GM23338 (cell line): Measurements from ENCODE around the gene SPATA31C1. TPM values are rescaled to one million over a fixed set of nuclear protein-coding genes. Genes with fewer than 3 reads are reported as not detected.

Experiments
- ATAC-seq: fragments of 200-7000 bp; cut with Tn5 transposase; 3 replicates; pipeline ENCODE4 v1.9.1; 2020
- DNase-seq: peaks from one replicate; pipeline ENCODE4 v3.0.0-alpha.2; 2015; ENCODE audit warnings: low spot score
- H2AFZ ChIP-seq: fragments of 200-600 bp; sonication (generic); 2 replicates; pipeline ENCODE4 v1.8.0; 2016; ENCODE audit warnings: antibody characterized with exemption, mild to moderate bottlenecking, moderate library complexity
- H3F3A ChIP-seq: fragments of 200-600 bp; sonication (generic); replicated peaks from 2 replicates; pipeline ENCODE4 v1.8.0; 2017; ENCODE audit warnings: antibody characterized with exemption, mixed run types, low read depth
- H3K27ac ChIP-seq: fragments of 200-600 bp; sonication (generic); 2 replicates; pipeline ENCODE4 v1.6.1; 2016; ENCODE audit warnings: low read depth
- H3K27me3 ChIP-seq: fragments of 200-600 bp; sonication (generic); 2 replicates; pipeline ENCODE4 v1.8.0; 2016; ENCODE audit warnings: mild to moderate bottlenecking, mixed run types, moderate library complexity; ENCODE audit not compliant: insufficient read depth
- H3K36me3 ChIP-seq: fragments of 200-600 bp; sonication (generic); 2 replicates; pipeline ENCODE4 v1.8.0; 2016; ENCODE audit warnings: mild to moderate bottlenecking; ENCODE audit not compliant: insufficient read depth
- H3K4me1 ChIP-seq: fragments of 200-600 bp; sonication (generic); 2 replicates; pipeline ENCODE4 v1.8.0; 2016; ENCODE audit warnings: mild to moderate bottlenecking, moderate library complexity; ENCODE audit not compliant: insufficient read depth
- H3K4me2 ChIP-seq: fragments of 200-600 bp; sonication (generic); 2 replicates; pipeline ENCODE4 v1.7.1; 2017; ENCODE audit warnings: mixed run types
- H3K4me3 ChIP-seq: fragments of 200-600 bp; sonication (generic); 2 replicates; pipeline ENCODE4 v1.6.1; 2016; ENCODE audit warnings: mixed run types
- H3K79me2 ChIP-seq: fragments of 200-600 bp; sonication (generic); replicated peaks from 2 replicates; pipeline ENCODE4 v1.8.0; 2017; ENCODE audit warnings: mild to moderate bottlenecking; ENCODE audit not compliant: insufficient read depth
- H3K9me2 ChIP-seq: fragments of 200-600 bp; sonication (generic); 2 replicates; pipeline ENCODE4 v1.8.0; 2017; ENCODE audit not compliant: insufficient read depth
- H4K20me1 ChIP-seq: fragments of 200-600 bp; sonication (generic); replicated peaks from 2 replicates; pipeline ENCODE4 v1.8.0; 2017; ENCODE audit warnings: mild to moderate bottlenecking; ENCODE audit not compliant: insufficient read depth
- H3K27ac Mint-ChIP-seq: 2 replicates; pipeline ENCODE4 v1.8.0; 2020; ENCODE audit warnings: inconsistent platforms, mild to moderate bottlenecking, moderate library complexity, mixed read lengths
- H3K27me3 Mint-ChIP-seq: 3 replicates; pipeline ENCODE4 v1.8.0; 2022; ENCODE audit warnings: low read depth, mild to moderate bottlenecking, moderate library complexity, mixed read lengths, inconsistent platforms; ENCODE audit not compliant: insufficient read depth, poor library complexity
- H3K36me3 Mint-ChIP-seq: 3 replicates; pipeline ENCODE4 v1.8.0; 2021; ENCODE audit warnings: low read depth, mild to moderate bottlenecking, inconsistent platforms, moderate library complexity, mixed read lengths
- H3K4me1 Mint-ChIP-seq: 3 replicates; pipeline ENCODE4 v1.8.0; 2020; ENCODE audit warnings: mild to moderate bottlenecking, inconsistent platforms, mixed read lengths
- H3K4me3 Mint-ChIP-seq: 3 replicates; pipeline ENCODE4 v1.8.0; 2021; ENCODE audit warnings: moderate library complexity, mild to moderate bottlenecking, inconsistent platforms, mixed read lengths
- H3K9me3 Mint-ChIP-seq: 3 replicates; pipeline ENCODE4 v1.8.0; 2020; ENCODE audit warnings: moderate library complexity, mild to moderate bottlenecking, inconsistent platforms, mixed read lengths
- CREB1 ChIP-seq: fragments of 250-450 bp; sonication (Bioruptor Pico); IDR thresholded peaks from 2 replicates; pipeline ENCODE4 v1.5.0; 2020; ENCODE audit warnings: low read depth, mild to moderate bottlenecking, moderate library complexity
- EZH2phosphoT487 ChIP-seq: fragments of 200-600 bp; sonication (generic); IDR thresholded peaks from one replicate; pipeline ENCODE4 v1.8.1; 2018; ENCODE audit warnings: antibody characterized with exemption; ENCODE audit not compliant: unreplicated experiment
- JUNB ChIP-seq: IDR thresholded peaks from one replicate; pipeline ENCODE4 v1.6.1; 2016; ENCODE audit warnings: antibody characterized with exemption; ENCODE audit not compliant: unreplicated experiment
- REST ChIP-seq: IDR thresholded peaks from one replicate; pipeline ENCODE4 v1.6.1; 2018; ENCODE audit warnings: antibody characterized with exemption; ENCODE audit not compliant: unreplicated experiment
- ZNF114 ChIP-seq: fragments of 250-450 bp; sonication (Bioruptor Pico); IDR thresholded peaks from 2 replicates; pipeline ENCODE4 v1.5.0; 2020; ENCODE audit warnings: mild to moderate bottlenecking, moderate library complexity
- ZNF331 ChIP-seq: fragments of 250-450 bp; sonication (Bioruptor Pico); IDR thresholded peaks from 2 replicates; pipeline ENCODE4 v1.5.0; 2020; ENCODE audit warnings: low read depth, mild to moderate bottlenecking, moderate library complexity
- ZNF462 ChIP-seq: fragments of 250-450 bp; sonication (Bioruptor Pico); IDR thresholded peaks from 2 replicates; pipeline ENCODE4 v1.5.0; 2020; ENCODE audit warnings: mild to moderate bottlenecking, moderate library complexity
- polyA plus RNA-seq: library from polyadenylated mRNA; unstranded; fragments of >200 nt; fragmentation: Nextera tagmentation; extraction: Ambion mirVana; gene quantifications from 2 replicates; pipeline ENCODE4 v1.2.1, GENCODE V29; 2016
- total RNA-seq: library from RNA; depleted of rRNA; stranded (reverse); fragments of >200 nt; shearing (Covaris generic); gene quantifications from 2 replicates; pipeline ENCODE4 v1.2.3, GENCODE V29; 2014

Gene SPATA31C1
- total and polyA plus RNA-seq, 2 experiments from 2014 or later: not detected

- TF ChIP-seq ZNF331 (no peak), CREB1 (CRISPR knock-in tag) (no peak), JUNB (no peak), ZNF462 (no peak), REST (no peak), ZNF114 (CRISPR knock-in tag) (no peak), EZH2phosphoT487 (no peak)
- ATAC-seq (no peak), DNase-seq (no peak)
- Mint-ChIP-seq H3K27me3 (peaks cover 4% of the 10 kb centered on the region), H3K9me3 (peaks cover 2% of the 10 kb centered on the region; the same call in 2 of the 3 replicates), H3K27ac (no peak overlapping the region), H3K36me3 (no peaks in the 10 kb centered on the region; the same call in 2 of the 3 replicates), H3K4me3 (no peak overlapping the region), H3K4me1 (peaks cover 9% of the 10 kb centered on the region)
- Histone ChIP-seq H3K4me2 (no peak overlapping the region), H4K20me1 (no peaks in the 10 kb centered on the region), H3K9me2 (no peaks in the 10 kb centered on the region), H3K27me3 (no peaks in the 10 kb centered on the region), H3K4me1 (peaks cover 3% of the 10 kb centered on the region; the same call in 1 of the 2 replicates), H3K79me2 (no peaks in the 10 kb centered on the region), H3K4me3 (no peak overlapping the region), H3F3A (no peaks in the 10 kb centered on the region), H3K36me3 (no peaks in the 10 kb centered on the region), H2AFZ (no peak overlapping the region), H3K27ac (no peak overlapping the region)
Measured at GRCh38 chr9:87884578-87885459, 32.9 kb upstream of the SPATA31C1 start.
